GM19240 (cell line): ENCODE measurements around the gene RINL.

Source experiments
- DNase-seq: peaks from one replicate; pipeline ENCODE4 v3.0.0; 2011; ENCODE audit warnings: low spot score; ENCODE audit not compliant: insufficient read length

The RINL gene

GRCh38 chr19:38877781-38878574 is at the start of gene RINL:
RINL (minus strand) TSS chr19:38878275; CDS start chr19:38876742, 1,533 bp downstream.
- peak; percentile 90 for DNase-seq

- no peak for DNase-seq
Observed at GRCh38 chr19:38924388-38924787, 46.3 kb upstream of the RINL start.

- no peak for DNase-seq
Observed at GRCh38 chr19:38922482-38922881, 44.4 kb upstream of the RINL start.

- no peak for DNase-seq
Observed at GRCh38 chr19:38921420-38922274, 43.6 kb upstream of the RINL start.

DNA sequence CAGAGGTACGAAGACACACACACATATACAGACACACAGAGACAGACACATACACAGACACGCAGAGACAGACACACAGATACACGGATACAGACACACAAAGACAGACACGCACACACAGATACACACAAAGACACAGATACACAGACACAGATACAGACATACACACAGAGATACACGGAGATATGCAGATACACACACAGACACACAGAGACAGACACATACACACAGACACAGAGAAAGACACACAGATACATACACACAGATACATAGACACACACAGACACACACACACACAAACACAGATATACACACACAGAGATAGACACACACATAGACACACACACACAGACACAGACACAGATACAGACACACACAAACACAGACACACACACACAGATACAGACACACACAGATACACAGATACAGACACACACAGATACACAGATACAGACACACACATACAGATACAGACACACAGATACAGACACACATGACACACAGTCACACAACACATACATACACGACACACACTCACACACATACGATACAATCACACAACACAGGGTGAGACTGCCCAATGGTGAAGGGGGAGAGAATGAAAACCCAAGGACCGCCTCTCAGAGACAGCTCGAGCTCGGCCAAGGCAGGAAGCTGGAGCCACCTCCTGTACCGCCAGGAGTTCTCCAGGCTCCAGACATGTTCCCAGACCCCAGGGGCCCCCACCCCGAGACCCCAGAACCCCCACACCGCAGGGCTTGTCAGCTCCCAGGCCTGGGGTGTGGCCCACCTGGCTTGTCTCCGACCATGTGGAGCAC is 42.7 kb upstream of the RINL start:
- no peak for DNase-seq

DNA sequence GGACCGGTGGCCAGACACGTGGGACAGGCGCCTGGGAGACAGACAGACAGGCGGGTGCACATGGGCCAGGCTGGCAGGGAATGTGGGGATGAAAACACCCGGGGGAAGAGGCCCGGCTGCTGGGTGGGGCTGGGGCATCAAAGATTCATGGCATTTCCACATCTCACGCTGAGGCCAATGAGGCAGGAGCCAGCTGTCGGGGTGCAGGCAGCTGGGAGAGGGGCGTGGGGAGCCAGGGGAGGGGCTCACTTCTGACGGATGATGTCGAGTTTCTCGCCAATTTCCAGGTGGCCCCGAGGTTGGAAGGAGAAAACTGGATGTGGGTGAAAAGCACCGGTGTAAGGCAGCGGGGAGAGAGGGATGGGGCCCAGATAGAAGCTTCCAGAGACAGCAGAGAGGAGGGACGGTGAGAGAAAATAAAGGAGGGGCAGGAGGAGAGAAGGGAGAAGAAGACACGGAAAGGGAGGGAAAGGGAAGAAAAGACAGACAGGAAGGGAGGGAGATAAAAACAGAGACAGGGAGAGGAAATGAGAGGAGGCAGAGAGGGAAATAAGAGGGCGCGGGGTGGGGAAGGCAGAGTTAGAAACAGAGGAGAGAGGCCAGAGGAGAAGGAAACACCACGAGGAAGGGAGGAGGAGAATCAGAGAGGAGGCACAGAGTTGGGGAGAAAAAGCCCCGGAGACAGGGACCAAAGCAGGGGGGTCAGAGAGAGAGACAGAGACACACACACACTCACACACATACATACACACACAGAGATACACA is 41.9 kb upstream of the RINL start:
- DNase-seq: no peak

DNA sequence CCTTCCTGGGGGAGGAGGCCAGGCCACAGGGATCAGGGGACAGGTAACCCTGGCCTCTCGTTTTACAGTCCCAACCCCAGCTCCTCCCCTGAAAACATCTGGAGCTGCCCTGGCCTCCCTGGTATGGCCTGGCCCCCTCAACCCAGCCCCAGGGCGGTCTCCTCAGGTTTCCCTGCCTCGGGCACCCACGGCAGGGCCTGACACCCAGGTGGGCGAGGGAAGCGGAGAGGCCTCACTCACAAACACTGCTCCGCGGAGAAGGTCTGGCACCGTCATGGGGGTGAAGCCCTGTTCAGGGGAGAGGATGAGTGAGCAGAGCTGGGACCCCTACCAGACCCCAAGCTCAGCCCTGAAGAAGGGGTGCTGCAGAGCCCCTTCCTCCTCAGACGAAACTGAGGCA is 40.5 kb upstream of the RINL start:
- DNase-seq: no peak

GRCh38 chr19:38917921-38918491 is 39.9 kb upstream of the RINL start:
- DNase-seq: no peak

DNA sequence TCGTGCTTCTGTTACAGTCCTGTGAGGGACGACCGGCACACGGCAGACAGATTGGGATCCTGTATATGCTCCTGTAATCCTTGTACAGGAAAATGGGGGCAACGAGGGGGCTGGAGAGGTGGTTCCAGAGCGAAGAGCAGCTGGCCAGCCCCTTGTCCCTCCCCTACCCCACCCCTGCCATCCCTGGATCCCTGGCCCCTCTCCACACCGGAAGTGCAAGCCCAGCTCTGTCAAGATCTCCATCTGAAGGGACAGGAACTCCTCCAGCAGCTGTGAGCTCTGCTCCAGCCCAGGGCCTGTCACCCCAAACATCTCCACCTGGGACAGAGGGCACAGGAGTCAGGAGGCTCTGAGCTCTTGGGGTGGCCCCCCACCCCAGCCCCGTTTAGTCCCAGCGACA is 39.4 kb upstream of the RINL start:
- DNase-seq: no peak

DNA sequence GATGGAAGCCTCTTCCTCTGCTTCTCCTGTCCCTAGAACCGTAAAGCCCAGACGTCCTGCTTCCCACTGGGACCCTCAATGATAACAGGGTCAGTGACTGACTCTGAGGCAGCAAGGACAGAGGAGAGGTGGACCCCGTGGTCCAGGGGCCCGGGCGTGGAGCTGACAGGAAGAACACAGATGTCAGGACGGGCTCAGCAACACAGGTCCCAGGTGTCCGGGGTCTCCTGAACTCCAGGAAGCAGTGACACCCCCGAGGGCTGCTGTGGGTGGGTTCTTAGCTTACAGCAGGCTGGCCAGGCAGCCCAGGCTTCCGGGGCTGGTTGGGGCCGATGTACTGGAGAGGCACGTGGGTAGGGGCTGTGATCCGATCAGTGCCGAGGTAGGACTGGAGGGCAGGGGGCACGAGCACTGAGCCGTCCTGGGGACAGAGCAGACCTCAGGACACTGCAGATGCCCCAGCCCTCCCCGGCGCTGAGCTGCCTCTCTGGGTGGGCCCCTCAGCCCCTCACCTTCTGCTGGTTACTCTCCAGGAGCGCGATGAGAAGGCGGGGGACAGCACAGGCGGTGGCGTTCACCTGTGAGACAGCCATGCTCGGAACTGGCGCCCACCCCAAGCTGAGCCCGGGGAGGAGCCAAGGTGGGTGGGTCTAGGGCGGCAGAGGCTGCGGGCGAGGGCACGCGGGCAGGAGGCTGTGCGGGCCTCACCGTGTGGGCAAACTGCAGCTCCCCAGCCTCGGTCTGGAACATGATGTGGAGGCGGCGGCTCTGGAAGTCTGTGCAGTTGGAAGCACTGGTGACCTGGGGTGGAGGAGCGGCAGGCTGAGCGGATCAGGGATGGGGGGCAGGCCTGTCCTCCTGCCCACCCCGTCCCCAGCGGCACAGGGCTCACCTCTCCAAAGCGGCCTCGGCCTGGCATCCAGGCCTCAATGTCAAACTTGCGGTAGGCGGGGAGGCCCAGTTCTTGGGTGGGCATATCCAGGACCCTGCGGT is 37.5 kb upstream of the RINL start:
- no peak for DNase-seq

GRCh38 chr19:38913958-38914357 is 35.9 kb upstream of the RINL start:
- no peak for DNase-seq

- no peak for DNase-seq
Observed at GRCh38 chr19:38912600-38913514, 34.8 kb upstream of the RINL start.

- no peak for DNase-seq
Observed at GRCh38 chr19:38911388-38912001, 33.4 kb upstream of the RINL start.

GRCh38 chr19:38910488-38910887 is 32.4 kb upstream of the RINL start:
- DNase-seq: no peak

DNA sequence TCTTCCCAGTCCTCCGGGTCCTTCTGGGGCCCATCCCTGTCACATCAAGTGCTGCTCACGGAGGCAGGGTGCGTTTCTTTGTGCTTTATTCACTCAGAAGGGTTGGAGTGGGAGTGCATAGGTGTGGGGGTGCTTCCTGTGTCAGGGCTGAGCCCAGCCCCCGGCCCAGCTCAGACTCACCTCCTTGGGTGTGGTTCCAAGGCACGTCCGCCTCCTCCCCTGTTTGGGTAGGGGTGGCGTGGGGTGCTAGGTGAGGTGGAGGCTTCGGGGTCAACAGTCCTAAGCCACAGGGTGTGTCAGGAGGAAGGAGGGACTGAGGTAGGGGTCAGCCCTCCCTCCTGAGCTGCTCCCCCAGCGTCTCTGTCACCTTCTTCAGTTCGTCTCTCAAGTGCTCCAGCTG is 30.8 kb upstream of the RINL start:
- DNase-seq: no peak

DNA sequence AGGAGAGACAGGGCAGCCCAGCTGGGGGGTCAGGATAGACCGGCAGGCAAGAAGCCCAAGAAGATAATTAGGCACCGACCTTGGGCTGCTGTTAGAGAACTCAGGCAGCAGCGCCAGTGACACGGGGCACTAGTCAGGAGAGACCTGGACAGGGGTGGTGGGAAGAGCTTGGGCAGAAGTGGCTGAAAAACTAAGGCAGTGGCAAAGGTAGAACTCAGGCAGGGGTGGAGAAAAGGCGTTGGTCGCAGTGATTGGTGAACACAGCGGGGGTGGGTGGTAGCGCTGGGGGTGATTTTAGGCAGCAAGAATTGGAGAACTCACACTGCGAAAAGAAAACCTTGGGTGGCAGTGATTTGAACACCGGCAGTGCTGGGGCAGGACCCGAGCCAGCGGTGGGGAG is 29.6 kb upstream of the RINL start:
- no peak for DNase-seq

DNA sequence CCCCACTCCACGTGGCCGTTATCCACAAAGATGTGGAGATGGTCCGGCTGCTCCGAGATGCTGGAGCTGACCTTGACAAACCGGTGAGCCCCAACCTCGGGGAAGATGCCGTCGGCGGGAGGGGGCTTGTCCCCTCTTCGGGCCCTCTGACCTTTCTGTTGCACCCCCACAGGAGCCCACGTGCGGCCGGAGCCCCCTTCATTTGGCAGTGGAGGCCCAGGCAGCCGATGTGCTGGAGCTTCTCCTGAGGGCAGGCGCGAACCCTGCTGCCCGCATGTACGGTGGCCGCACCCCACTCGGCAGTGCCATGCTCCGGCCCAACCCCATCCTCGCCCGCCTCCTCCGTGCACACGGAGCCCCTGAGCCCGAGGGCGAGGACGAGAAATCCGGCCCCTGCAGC is 29.2 kb upstream of the RINL start:
- no peak for DNase-seq

GRCh38 chr19:38905620-38906019 is 27.5 kb upstream of the RINL start:
- DNase-seq: no peak
